Chondrocyte (in vitro differentiated cells): ENCODE data around the gene EN2. TPM values are rescaled to one million over a fixed set of nuclear protein-coding genes. Genes with fewer than 3 reads are reported as not detected.

Source experiments
- DNase-seq: peaks from one replicate; pipeline ENCODE4 v3.0.0; 2021; ENCODE audit warnings: mixed read lengths, low spot score
- H3K27ac Mint-ChIP-seq: one replicate; pipeline ENCODE4 v1.8.0; 2021; ENCODE audit warnings: mild to moderate bottlenecking, moderate library complexity, mixed read lengths; ENCODE audit not compliant: unreplicated experiment
- H3K27me3 Mint-ChIP-seq: 2 replicates; pipeline ENCODE4 v1.8.0; 2021; ENCODE audit warnings: low read depth, mixed read lengths
- H3K36me3 Mint-ChIP-seq: 2 replicates; pipeline ENCODE4 v1.8.0; 2021; ENCODE audit warnings: low read depth, mixed read lengths
- H3K4me1 Mint-ChIP-seq: 2 replicates; pipeline ENCODE4 v1.8.0; 2021; ENCODE audit warnings: low read depth, mild to moderate bottlenecking, mixed read lengths
- H3K4me3 Mint-ChIP-seq: one replicate; pipeline ENCODE4 v1.8.0; 2021; ENCODE audit warnings: mild to moderate bottlenecking, moderate library complexity, mixed read lengths; ENCODE audit not compliant: unreplicated experiment
- H3K9me3 Mint-ChIP-seq: 2 replicates; pipeline ENCODE4 v1.8.0; 2021; ENCODE audit warnings: low read depth, mixed read lengths
- CTCF ChIP-seq: fragments of 200-600 bp; sonication (generic); IDR thresholded peaks from 2 replicates; pipeline ENCODE4 v1.5.0; 2021; ENCODE audit warnings: antibody characterized with exemption, mild to moderate bottlenecking, moderate library complexity
- total RNA-seq: library from RNA; stranded (reverse); gene quantifications from 3 replicates; pipeline ENCODE4 v1.2.1, GENCODE V29; 2021

The EN2 gene
- total RNA-seq, 1 donor from 2014 or later = 0.15 TPM

GRCh38 chr7:155448632-155449007 lies 9.3 kb upstream of the EN2 start:
- no peak overlapping the region for H3K27ac Mint-ChIP-seq
- DNase-seq = peak; percentile 91
- H3K4me1 Mint-ChIP-seq = peaks cover 17% of the 10 kb centered on the region
- H3K4me3 Mint-ChIP-seq = no peak overlapping the region
- peaks cover 66% of the 10 kb centered on the region for H3K27me3 Mint-ChIP-seq
- no peak for TF ChIP-seq CTCF
- H3K36me3 Mint-ChIP-seq = peaks cover 1% of the 10 kb centered on the region
- H3K9me3 Mint-ChIP-seq = no peaks in the 10 kb centered on the region

- Mint-ChIP-seq H3K4me3 (peak overlapping the region; percentile 28), H3K27me3 (peaks cover 68% of the 10 kb centered on the region), H3K27ac (no peak overlapping the region), H3K9me3 (no peaks in the 10 kb centered on the region), H3K36me3 (peaks cover 1% of the 10 kb centered on the region), H3K4me1 (peaks cover 17% of the 10 kb centered on the region)
- no peak for TF ChIP-seq CTCF
- DNase-seq = peak; percentile 68
Measured at GRCh38 chr7:155449008-155449868, 8.7 kb upstream of the EN2 start.

GRCh38 chr7:155449869-155450557 lies 7.9 kb upstream of the EN2 start:
- no peaks in the 10 kb centered on the region for H3K9me3 Mint-ChIP-seq
- H3K27ac Mint-ChIP-seq = no peak overlapping the region
- H3K36me3 Mint-ChIP-seq = no peaks in the 10 kb centered on the region
- H3K4me3 Mint-ChIP-seq = no peak overlapping the region
- peaks cover 72% of the 10 kb centered on the region for H3K27me3 Mint-ChIP-seq
- no peak for TF ChIP-seq CTCF
- peaks cover 20% of the 10 kb centered on the region for H3K4me1 Mint-ChIP-seq
- peak; percentile 85 for DNase-seq

- no peak overlapping the region for H3K27ac Mint-ChIP-seq
- TF ChIP-seq CTCF = no peak
- no peaks in the 10 kb centered on the region for H3K9me3 Mint-ChIP-seq
- H3K4me1 Mint-ChIP-seq = peaks cover 20% of the 10 kb centered on the region
- peaks cover 75% of the 10 kb centered on the region for H3K27me3 Mint-ChIP-seq
- no peak for DNase-seq
- no peak overlapping the region for H3K4me3 Mint-ChIP-seq
- H3K36me3 Mint-ChIP-seq = no peaks in the 10 kb centered on the region
Measured at GRCh38 chr7:155450558-155450969, 7.4 kb upstream of the EN2 start.

- no peak for DNase-seq
- no peak overlapping the region for H3K4me3 Mint-ChIP-seq
Measured at GRCh38 chr7:155450970-155451801, 6.7 kb upstream of the EN2 start.

More at GRCh38 chr7:155450970-155451801, 6.7 kb upstream of the EN2 start:
- no peaks in the 10 kb centered on the region for H3K36me3 Mint-ChIP-seq
- H3K27me3 Mint-ChIP-seq = peaks cover 77% of the 10 kb centered on the region
- no peaks in the 10 kb centered on the region for H3K9me3 Mint-ChIP-seq
- H3K4me1 Mint-ChIP-seq = peaks cover 21% of the 10 kb centered on the region
- H3K27ac Mint-ChIP-seq = no peak overlapping the region
- no peak for TF ChIP-seq CTCF
